ENCODE measurements around the gene UBE2O. TPM values are rescaled to one million over a fixed set of nuclear protein-coding genes. Genes with fewer than 3 reads are reported as not detected.
A peak's percentile ranks its signal among the peaks of the same experiment; 100 is the strongest.

The UBE2O gene
- total and polyA plus RNA-seq, 7 experiments from 2014 or later = 8.7 to 50.8 (median 39.2) TPM

DNA sequence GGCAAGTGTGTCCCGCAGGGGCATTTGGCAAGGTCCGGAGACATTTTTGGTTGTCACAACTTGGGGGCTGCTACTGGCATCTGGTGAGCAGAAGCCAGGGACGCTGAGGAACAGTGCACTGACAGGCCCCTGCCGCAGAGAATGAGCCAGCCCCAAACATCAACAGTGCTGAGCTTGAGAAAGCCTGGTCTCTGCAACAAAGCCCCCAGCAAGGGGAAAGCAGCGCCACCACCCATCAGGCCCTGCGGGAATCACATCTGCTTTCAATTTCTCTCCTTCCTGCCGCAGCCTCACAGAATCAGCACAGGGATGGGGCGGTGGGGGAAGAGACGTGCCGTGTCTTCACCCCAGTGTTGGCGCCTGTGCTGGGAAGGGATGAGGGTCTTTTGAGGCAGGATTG, 84.4 kb downstream of the UBE2O start:
- no peaks in the 10 kb centered on the region for H3K4me1 ChIP-seq (ENCODE audit: control insufficient read depth in 2 of 2, insufficient read depth in 2 of 2, low read length in 2 of 2)
- no peak overlapping the region for H3K4me3 ChIP-seq (ENCODE audit: low read length)
- Mint-ChIP-seq H3K36me3 (no peaks in the 10 kb centered on the region), H3K4me1 (no peaks in the 10 kb centered on the region), H3K4me3 (peak overlapping the region in 1 of 10 donors; percentile 29), H3K9me3 (no peaks in the 10 kb centered on the region), H3K27me3 (no peaks in the 10 kb centered on the region), H3K27ac (no peak overlapping the region)
- intact Hi-C loops (cut with micrococcal nuclease) = no loop called here
- H3K27me3 ChIP-seq (ENCODE audit: control insufficient read depth in 2 of 2, insufficient read depth in 2 of 2, low read length in 2 of 2) = no peaks in the 10 kb centered on the region
- ChIA-PET CTCF (interaction anchor here (0.6 kb wide), 1 partner anchor 294 kb away, joined by 3 read pairs; no protein-coding TSS in a partner anchor), POLR2A (no interaction called here)
- no peaks in the 10 kb centered on the region for H3K36me3 ChIP-seq (ENCODE audit: control insufficient read depth in 2 of 3, insufficient read depth in 3 of 3, low read length in 3 of 3)
- DNase-seq (no peak), ATAC-seq (no peak)
- no peaks in the 10 kb centered on the region for H3K9me3 ChIP-seq (ENCODE audit: control insufficient read depth in 2 of 3, low read length in 3 of 3)
- H3K27ac ChIP-seq (ENCODE audit: low read depth, low read length) = no peak overlapping the region

DNA sequence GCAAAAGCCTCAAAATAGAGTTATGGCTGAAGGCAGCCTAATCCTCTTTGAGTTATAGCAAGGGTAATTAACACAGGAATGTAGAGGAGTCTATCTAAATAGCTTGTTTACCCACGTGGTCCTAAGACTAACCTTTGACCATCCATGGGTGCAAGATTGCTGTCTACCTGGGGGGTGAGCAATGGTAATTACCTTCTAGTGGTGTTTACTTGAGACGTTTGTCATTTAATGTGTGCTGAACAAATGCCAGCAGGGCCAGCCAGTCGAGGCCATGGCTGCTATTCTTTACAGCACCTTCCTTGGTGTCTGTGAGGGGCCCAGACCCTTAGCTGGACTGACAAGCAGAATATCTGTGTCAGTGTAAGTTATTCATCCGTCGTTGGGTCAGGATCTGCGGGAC, 85.3 kb downstream of the UBE2O start:
- H3K36me3 Mint-ChIP-seq = no peaks in the 10 kb centered on the region
- H3K4me1 Mint-ChIP-seq = no peaks in the 10 kb centered on the region
- no peaks in the 10 kb centered on the region for H3K9me3 ChIP-seq (ENCODE audit: control insufficient read depth in 2 of 3, low read length in 3 of 3)
- H3K27me3 Mint-ChIP-seq = no peaks in the 10 kb centered on the region
- DNase-seq (no peak), ATAC-seq (no peak)
- no peaks in the 10 kb centered on the region for H3K9me3 Mint-ChIP-seq
- H3K27ac ChIP-seq (ENCODE audit: low read depth, low read length) = no peak overlapping the region
- no peaks in the 10 kb centered on the region for H3K36me3 ChIP-seq (ENCODE audit: control insufficient read depth in 2 of 3, insufficient read depth in 3 of 3, low read length in 3 of 3)
- ChIA-PET CTCF (interaction anchor here (0.6 kb wide), 1 partner anchor 295 kb away, joined by 3 read pairs; no protein-coding TSS in a partner anchor), POLR2A (no interaction called here)
- intact Hi-C loops (cut with micrococcal nuclease) = no loop called here
- no peaks in the 10 kb centered on the region for H3K27me3 ChIP-seq (ENCODE audit: control insufficient read depth in 2 of 2, insufficient read depth in 2 of 2, low read length in 2 of 2)
- H3K27ac Mint-ChIP-seq = no peak overlapping the region
- H3K4me3 Mint-ChIP-seq = no peak overlapping the region
- no peaks in the 10 kb centered on the region for H3K4me1 ChIP-seq (ENCODE audit: control insufficient read depth in 2 of 2, insufficient read depth in 2 of 2, low read length in 2 of 2)
- H3K4me3 ChIP-seq (ENCODE audit: low read length) = no peak overlapping the region

DNA sequence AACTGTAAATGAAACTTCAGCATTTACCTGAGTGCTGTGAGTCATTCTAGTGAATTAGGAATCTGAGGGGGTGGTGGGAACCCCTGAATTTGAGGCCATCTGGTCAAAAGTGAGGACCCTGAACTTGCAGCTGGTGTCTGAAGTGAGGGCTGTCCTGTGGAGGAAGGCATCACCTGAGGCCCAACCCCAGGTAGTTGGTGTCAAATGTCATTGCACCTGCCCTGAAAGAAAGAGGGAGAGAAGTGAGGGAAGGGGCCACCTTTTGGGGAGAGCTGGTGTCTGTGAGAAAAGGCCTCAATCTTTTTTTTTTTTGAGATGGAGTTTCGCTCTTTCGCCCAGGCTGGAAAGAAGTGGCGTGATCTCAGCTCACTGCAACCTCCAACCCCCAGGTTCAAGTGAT, 86.7 kb downstream of the UBE2O start:
- CTCF ChIA-PET = interaction anchor here (1.3 kb wide), 1 partner anchor 32 kb away, joined by 4 read pairs; no protein-coding TSS in a partner anchor
- ATAC-seq = no peak
- H3K4me3 Mint-ChIP-seq = no peak overlapping the region

DNA sequence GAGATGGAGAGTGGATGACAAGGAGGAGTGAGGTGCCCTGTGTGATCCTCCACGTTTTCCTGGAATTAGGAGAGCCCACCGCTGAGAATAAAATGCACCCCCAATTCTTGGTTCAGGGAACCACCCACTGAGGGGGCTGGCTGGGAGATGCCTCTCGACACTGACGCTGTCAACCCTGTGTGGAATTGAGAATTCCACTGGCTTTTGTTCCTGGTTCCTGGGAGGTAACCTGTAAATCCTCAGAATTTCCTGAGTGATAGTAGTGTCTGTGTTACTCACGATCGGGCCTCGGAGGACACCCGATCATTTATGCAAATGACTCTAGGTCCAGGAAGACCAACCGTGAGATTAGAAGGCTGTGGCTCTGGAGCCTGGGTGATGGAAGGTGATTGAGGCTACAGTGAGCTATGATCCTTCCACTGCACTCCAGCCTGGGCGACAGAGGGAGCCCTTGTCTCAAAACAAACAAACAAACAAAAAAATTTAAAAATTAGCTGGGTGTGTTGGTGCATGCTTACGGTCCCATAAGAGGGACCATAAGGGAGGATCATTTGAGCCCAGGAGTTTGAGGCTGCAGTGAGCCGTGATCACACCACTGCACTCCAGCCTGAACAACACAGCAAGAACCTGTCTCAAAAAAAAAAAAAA, 87.6 kb downstream of the UBE2O start:
- H3K27ac Mint-ChIP-seq = no peak overlapping the region
- Histone ChIP-seq H3K9me3 (ENCODE audit: control insufficient read depth in 2 of 3, low read length in 3 of 3) (no peaks in the 10 kb centered on the region), H3K4me1 (ENCODE audit: control insufficient read depth in 2 of 2, insufficient read depth in 2 of 2, low read length in 2 of 2) (no peaks in the 10 kb centered on the region), H3K27me3 (ENCODE audit: control insufficient read depth in 2 of 2, insufficient read depth in 2 of 2, low read length in 2 of 2) (no peaks in the 10 kb centered on the region), H3K4me3 (ENCODE audit: low read length) (no peak overlapping the region), H3K36me3 (ENCODE audit: control insufficient read depth in 2 of 3, insufficient read depth in 3 of 3, low read length in 3 of 3) (no peaks in the 10 kb centered on the region), H3K27ac (ENCODE audit: low read depth, low read length) (no peak overlapping the region)
- ChIA-PET CTCF (interaction anchor here (1.3 kb wide), 1 partner anchor 33 kb away, joined by 4 read pairs; no protein-coding TSS in a partner anchor), POLR2A (no interaction called here)
- H3K27me3 Mint-ChIP-seq = peaks cover 0 to 8% (median 0%) of the 10 kb centered on the region in 5 donors
- ATAC-seq (no peak), DNase-seq (no peak)
- H3K9me3 Mint-ChIP-seq = no peaks in the 10 kb centered on the region
- H3K36me3 Mint-ChIP-seq = no peaks in the 10 kb centered on the region
- intact Hi-C loops (cut with micrococcal nuclease) = no loop called here
- H3K4me1 Mint-ChIP-seq = peaks cover 0 to 3% (median 0%) of the 10 kb centered on the region in 7 donors
- no peak overlapping the region for H3K4me3 Mint-ChIP-seq

More for the DNA sequence above, 86.7 kb downstream of the UBE2O start:
- DNase-seq = no peak
- Mint-ChIP-seq H3K27ac (no peak overlapping the region), H3K4me1 (peaks cover 0 to 3% (median 0%) of the 10 kb centered on the region in 7 donors), H3K9me3 (no peaks in the 10 kb centered on the region), H3K27me3 (peaks cover 0 to 7% (median 0%) of the 10 kb centered on the region in 5 donors), H3K36me3 (no peaks in the 10 kb centered on the region)
- H3K27me3 ChIP-seq (ENCODE audit: control insufficient read depth in 2 of 2, insufficient read depth in 2 of 2, low read length in 2 of 2) = no peaks in the 10 kb centered on the region
- intact Hi-C loops (cut with micrococcal nuclease) = no loop called here
- no peaks in the 10 kb centered on the region for H3K36me3 ChIP-seq (ENCODE audit: control insufficient read depth in 2 of 3, insufficient read depth in 3 of 3, low read length in 3 of 3)
- no peaks in the 10 kb centered on the region for H3K4me1 ChIP-seq (ENCODE audit: control insufficient read depth in 2 of 2, insufficient read depth in 2 of 2, low read length in 2 of 2)
- POLR2A ChIA-PET = no interaction called here
- H3K9me3 ChIP-seq (ENCODE audit: control insufficient read depth in 2 of 3, low read length in 3 of 3) = no peaks in the 10 kb centered on the region
- H3K4me3 ChIP-seq (ENCODE audit: low read length) = no peak overlapping the region
- no peak overlapping the region for H3K27ac ChIP-seq (ENCODE audit: low read depth, low read length)

DNA sequence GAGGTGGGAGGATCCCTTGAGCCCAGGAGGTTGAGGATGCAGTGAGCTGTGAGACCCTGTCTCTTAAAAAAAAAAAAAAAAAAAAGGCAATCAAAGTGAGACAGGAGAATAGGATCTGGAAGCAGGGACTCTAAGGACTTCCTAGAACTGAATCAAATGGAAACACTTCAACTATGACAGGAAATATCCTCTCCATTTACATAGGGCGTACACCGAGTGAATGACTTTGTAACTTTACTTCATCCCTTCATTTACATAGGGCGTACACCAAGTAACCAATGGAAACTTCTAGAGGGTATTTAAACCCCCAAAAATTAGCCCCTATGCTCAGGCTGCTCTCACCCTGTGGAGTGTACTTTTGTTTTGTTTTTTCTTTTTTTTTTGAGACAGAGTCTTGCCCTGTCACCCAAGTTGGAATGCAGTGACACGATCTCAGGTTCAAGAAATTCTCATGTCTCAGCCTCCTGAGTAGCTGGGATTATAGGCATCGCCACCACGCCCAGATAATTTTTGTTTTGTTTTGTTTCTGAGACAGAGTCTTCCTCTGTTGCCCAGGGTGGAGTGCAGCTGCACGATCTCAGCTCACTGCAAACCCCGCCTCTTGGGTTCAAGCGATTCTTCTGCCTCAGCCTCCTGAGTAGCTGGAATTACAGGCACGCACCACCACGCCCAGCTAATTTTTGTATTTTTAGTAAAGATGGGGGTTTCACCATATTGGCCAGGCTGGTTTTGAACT, 89.7 kb downstream of the UBE2O start:
- Histone ChIP-seq H3K27me3 (ENCODE audit: control insufficient read depth in 2 of 2, insufficient read depth in 2 of 2, low read length in 2 of 2) (no peaks in the 10 kb centered on the region), H3K4me1 (ENCODE audit: control insufficient read depth in 2 of 2, insufficient read depth in 2 of 2, low read length in 2 of 2) (no peaks in the 10 kb centered on the region), H3K9me3 (ENCODE audit: control insufficient read depth in 2 of 3, low read length in 3 of 3) (no peaks in the 10 kb centered on the region), H3K4me3 (ENCODE audit: low read length) (no peak overlapping the region), H3K36me3 (ENCODE audit: control insufficient read depth in 2 of 3, insufficient read depth in 3 of 3, low read length in 3 of 3) (no peaks in the 10 kb centered on the region), H3K27ac (ENCODE audit: low read depth, low read length) (no peak overlapping the region)
- peaks cover 0 to 3% (median 0%) of the 10 kb centered on the region in 7 donors for H3K4me1 Mint-ChIP-seq
- ChIA-PET POLR2A (interaction anchor here (0.6 to 0.7 kb wide), 2 partner anchors 17 to 374 kb away, joined by 3 to 5 read pairs; no protein-coding TSS in a partner anchor), CTCF (interaction anchor here (0.7 kb wide), 1 partner anchor 222 kb away, joined by 4 read pairs; no protein-coding TSS in a partner anchor)
- intact Hi-C loops (cut with micrococcal nuclease) = no loop called here
- H3K9me3 Mint-ChIP-seq = no peaks in the 10 kb centered on the region
- peaks cover 0 to 8% (median 0%) of the 10 kb centered on the region in 5 donors for H3K27me3 Mint-ChIP-seq
- H3K27ac Mint-ChIP-seq = no peak overlapping the region
- ATAC-seq (no peak), DNase-seq (no peak)
- no peak overlapping the region for H3K4me3 Mint-ChIP-seq
- H3K36me3 Mint-ChIP-seq = no peaks in the 10 kb centered on the region

DNA sequence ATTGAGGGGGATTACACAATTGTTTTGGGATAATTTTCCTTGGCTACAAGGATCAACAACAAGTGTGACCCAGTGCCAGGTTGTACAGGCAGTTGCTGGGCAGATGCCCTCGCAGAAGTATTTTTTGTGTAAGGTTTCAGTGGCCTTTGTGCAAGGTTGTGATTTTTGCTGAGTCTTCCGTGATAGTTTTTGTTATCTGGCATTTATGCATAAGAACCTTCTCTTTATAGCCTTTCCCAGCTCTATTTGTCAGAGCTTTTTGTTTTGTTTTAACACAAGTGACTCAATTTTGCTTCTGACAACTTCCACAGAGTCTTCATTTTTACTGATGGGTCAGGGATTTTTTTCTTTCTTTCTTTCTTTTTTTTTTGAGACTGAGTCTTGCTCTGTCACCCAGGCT, 92.5 kb downstream of the UBE2O start:
- Mint-ChIP-seq H3K36me3 (no peaks in the 10 kb centered on the region), H3K27ac (no peak overlapping the region)
- no peaks in the 10 kb centered on the region for H3K36me3 ChIP-seq (ENCODE audit: control insufficient read depth in 2 of 3, insufficient read depth in 3 of 3, low read length in 3 of 3)

More for the DNA sequence above, 92.5 kb downstream of the UBE2O start:
- no peak overlapping the region for H3K4me3 ChIP-seq (ENCODE audit: low read length)
- H3K27me3 ChIP-seq (ENCODE audit: control insufficient read depth in 2 of 2, insufficient read depth in 2 of 2, low read length in 2 of 2) = no peaks in the 10 kb centered on the region
- H3K4me1 ChIP-seq (ENCODE audit: control insufficient read depth in 2 of 2, insufficient read depth in 2 of 2, low read length in 2 of 2) = no peaks in the 10 kb centered on the region
- POLR2A ChIA-PET = no interaction called here
- no peak for DNase-seq
- no peaks in the 10 kb centered on the region for H3K9me3 Mint-ChIP-seq
- ATAC-seq = no peak
- no peak overlapping the region for H3K27ac ChIP-seq (ENCODE audit: low read depth, low read length)
- no peak overlapping the region for H3K4me3 Mint-ChIP-seq
- H3K9me3 ChIP-seq (ENCODE audit: control insufficient read depth in 2 of 3, low read length in 3 of 3) = no peaks in the 10 kb centered on the region
- H3K4me1 Mint-ChIP-seq = peaks cover 0 to 7% (median 0%) of the 10 kb centered on the region in 7 donors
- H3K27me3 Mint-ChIP-seq = peaks cover 0 to 8% (median 0%) of the 10 kb centered on the region in 5 donors
- CTCF ChIA-PET = no interaction called here
- intact Hi-C loops (cut with micrococcal nuclease) = no loop called here

All from naive thymus-derived CD4-positive, alpha-beta T cell (primary cell).